ENCODE data around the gene GPC6. TPM values are rescaled to one million over a fixed set of nuclear protein-coding genes. Genes with fewer than 3 reads are reported as not detected.

The GPC6 gene
- total RNA-seq, 1 donor from 2014 or later: 8.4 TPM

GRCh38 chr13:94366677-94367076 lies 1140.1 kb downstream of the GPC6 start:
- TF ChIP-seq CTCF (IDR thresholded peaks at IDR 0.05): no peak
- H3K36me3 ChIP-seq: no peaks in the 10 kb centered on the region
- no peak overlapping the region for H3K4me3 ChIP-seq
- intact Hi-C loops (cut with DNase I): no loop called here
- no peaks in the 10 kb centered on the region for H3K27me3 ChIP-seq
- no peak for ATAC-seq
- no peaks in the 10 kb centered on the region for H3K4me1 ChIP-seq
- H3K27ac ChIP-seq: no peak overlapping the region
- no peak for DNase-seq
- no peaks in the 10 kb centered on the region for H3K9me3 ChIP-seq

GRCh38 chr13:94369972-94370436 lies 1143.4 kb downstream of the GPC6 start:
- Histone ChIP-seq H3K4me3 (no peak overlapping the region), H3K27ac (no peak overlapping the region), H3K4me1 (no peaks in the 10 kb centered on the region), H3K9me3 (no peaks in the 10 kb centered on the region), H3K27me3 (no peaks in the 10 kb centered on the region), H3K36me3 (no peaks in the 10 kb centered on the region)
- intact Hi-C loops (cut with DNase I): no loop called here
- DNase-seq: no peak
- ATAC-seq: peak; percentile 64
- no peak for TF ChIP-seq CTCF (IDR thresholded peaks at IDR 0.05)

DNA sequence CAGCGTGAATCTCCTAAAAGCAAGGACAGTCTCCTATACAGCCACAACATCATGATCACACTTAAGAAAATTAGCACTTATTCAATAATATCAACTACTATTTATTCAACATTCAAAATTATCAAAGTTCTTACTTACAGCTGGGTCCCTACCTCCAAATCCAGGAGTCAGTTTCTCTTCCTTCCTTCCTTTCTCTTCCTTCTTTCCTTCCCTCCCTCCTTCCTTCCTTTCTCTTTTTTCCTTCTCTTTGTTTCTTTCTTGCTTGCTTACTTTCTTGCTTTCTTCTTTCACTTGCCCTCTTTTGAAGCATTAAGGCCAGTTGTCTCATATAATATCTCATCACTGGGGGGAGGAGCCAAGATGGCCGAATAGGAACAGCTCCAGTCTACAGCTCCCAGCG lies 1145.2 kb downstream of the GPC6 start:
- intact Hi-C loops (cut with DNase I): no loop called here
- DNase-seq (no peak), ATAC-seq (no peak)
- no peaks in the 10 kb centered on the region for H3K4me1 ChIP-seq
- H3K36me3 ChIP-seq: no peaks in the 10 kb centered on the region
- no peak for TF ChIP-seq CTCF (IDR thresholded peaks at IDR 0.05)
- no peaks in the 10 kb centered on the region for H3K27me3 ChIP-seq
- no peak overlapping the region for H3K4me3 ChIP-seq
- no peak overlapping the region for H3K27ac ChIP-seq
- no peaks in the 10 kb centered on the region for H3K9me3 ChIP-seq

DNA sequence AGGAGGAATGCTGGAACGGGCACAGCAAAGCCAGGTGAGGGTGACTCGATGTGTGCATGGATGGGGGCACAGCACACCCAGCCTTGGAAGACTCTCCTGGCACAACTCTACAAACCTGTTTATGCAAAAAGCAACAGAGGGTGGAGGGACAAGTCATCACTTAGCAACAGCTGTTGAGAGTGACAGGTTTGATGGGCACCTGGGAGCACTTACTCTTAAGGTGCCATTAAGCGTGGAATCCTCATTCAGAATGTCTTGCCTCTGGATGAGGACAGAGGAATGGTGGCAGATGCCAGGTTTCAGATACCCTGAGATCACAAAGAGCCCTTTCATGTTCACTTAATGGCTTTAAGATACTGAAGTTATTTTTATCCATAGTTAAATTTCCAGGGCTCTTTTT lies 1155.9 kb downstream of the GPC6 start:
- no peaks in the 10 kb centered on the region for H3K4me1 ChIP-seq
- no peak overlapping the region for H3K27ac ChIP-seq
- H3K36me3 ChIP-seq: no peaks in the 10 kb centered on the region
- no peak for TF ChIP-seq CTCF (IDR thresholded peaks at IDR 0.05)
- H3K9me3 ChIP-seq: no peaks in the 10 kb centered on the region
- intact Hi-C loops (cut with DNase I): no loop called here
- no peak for ATAC-seq
- H3K27me3 ChIP-seq: no peaks in the 10 kb centered on the region
- DNase-seq: no peak
- H3K4me3 ChIP-seq: no peak overlapping the region

DNA sequence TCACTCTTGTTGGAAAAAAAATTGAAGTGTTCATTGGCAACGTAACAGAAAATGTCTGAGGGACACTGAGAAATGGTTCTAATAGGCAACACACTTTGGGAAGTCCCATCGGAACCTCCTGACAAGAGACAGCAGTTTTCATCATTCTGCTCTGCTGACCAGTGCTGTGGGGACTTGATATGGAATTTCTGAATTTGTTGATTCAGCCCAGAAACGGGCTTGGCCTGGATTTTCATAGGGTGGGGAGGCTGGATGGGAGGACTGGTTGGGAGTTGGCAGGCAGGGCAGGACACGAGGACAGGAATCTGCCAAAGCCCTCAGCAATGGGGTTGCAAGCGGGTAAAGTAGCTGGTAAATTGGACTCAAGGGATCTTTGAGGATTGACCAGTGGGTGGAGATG lies 1156.4 kb downstream of the GPC6 start:
- H3K9me3 ChIP-seq: no peaks in the 10 kb centered on the region
- no peak overlapping the region for H3K4me3 ChIP-seq
- ATAC-seq (no peak), DNase-seq (no peak)
- H3K27me3 ChIP-seq: no peaks in the 10 kb centered on the region
- intact Hi-C loops (cut with DNase I): no loop called here
- no peak overlapping the region for H3K27ac ChIP-seq
- no peaks in the 10 kb centered on the region for H3K36me3 ChIP-seq
- TF ChIP-seq CTCF (IDR thresholded peaks at IDR 0.05): no peak
- H3K4me1 ChIP-seq: no peaks in the 10 kb centered on the region

- no peak for TF ChIP-seq CTCF (IDR thresholded peaks at IDR 0.05)
- Histone ChIP-seq H3K4me1 (no peaks in the 10 kb centered on the region), H3K4me3 (no peak overlapping the region), H3K27ac (no peak overlapping the region), H3K27me3 (no peaks in the 10 kb centered on the region), H3K9me3 (no peaks in the 10 kb centered on the region), H3K36me3 (no peaks in the 10 kb centered on the region)
- intact Hi-C loops (cut with DNase I): no loop called here
- DNase-seq (no peak), ATAC-seq (no peak)
Observed at GRCh38 chr13:94384231-94384905, 1157.8 kb downstream of the GPC6 start.

Measured in upper lobe of right lung (tissue), 1 donor.